ENCODE measurements around the gene CLCN7.
A peak's percentile ranks its signal among the peaks of the same experiment; 100 is the strongest.

CLCN7 gene

GRCh38 chr16:1496464-1496863 lies 21.6 kb upstream of the CLCN7 start:
- Mint-ChIP-seq H3K9me3 (no peaks in the 10 kb centered on the region), H3K36me3 (peaks cover 19 to 26% of the 10 kb centered on the region in 2 donors), H3K27me3 (no peaks in the 10 kb centered on the region), H3K4me3 (no peak overlapping the region), H3K4me1 (peaks cover 9 to 21% of the 10 kb centered on the region in 2 donors), H3K27ac (no peak overlapping the region)
- DNase-seq (no peak), ATAC-seq (replicated peaks) (no peak)

- Mint-ChIP-seq H3K27me3 (no peaks in the 10 kb centered on the region), H3K4me3 (no peak overlapping the region)
- no peak for ATAC-seq (replicated peaks)
Measured at GRCh38 chr16:1495889-1496262, 21.0 kb upstream of the CLCN7 start.

GRCh38 chr16:1495211-1495888 lies 20.5 kb upstream of the CLCN7 start:
- Mint-ChIP-seq H3K27me3 (no peaks in the 10 kb centered on the region), H3K36me3 (peaks cover 19 to 25% of the 10 kb centered on the region in 2 donors), H3K27ac (no peak overlapping the region), H3K9me3 (no peaks in the 10 kb centered on the region), H3K4me3 (peak overlapping the region; percentile 21 to 39), H3K4me1 (peaks cover 9 to 21% of the 10 kb centered on the region in 2 donors)
- DNase-seq (no peak), ATAC-seq (replicated peaks) (no peak)

More at GRCh38 chr16:1495889-1496262, 21.0 kb upstream of the CLCN7 start:
- Mint-ChIP-seq H3K4me1 (peaks cover 9 to 21% of the 10 kb centered on the region in 2 donors), H3K27ac (peak overlapping the region; percentile 31), H3K36me3 (peaks cover 19 to 25% of the 10 kb centered on the region in 2 donors), H3K9me3 (no peaks in the 10 kb centered on the region)
- no peak for DNase-seq

- H3K4me3 Mint-ChIP-seq, result peak overlapping the region; percentile 95 to 99
- peaks cover 9 to 21% of the 10 kb centered on the region in 2 donors for H3K4me1 Mint-ChIP-seq
- H3K27ac Mint-ChIP-seq, result peak overlapping the region; percentile 100
- DNase-seq, result no peak
- peaks cover 19 to 25% of the 10 kb centered on the region in 2 donors for H3K36me3 Mint-ChIP-seq
- H3K27me3 Mint-ChIP-seq, result no peaks in the 10 kb centered on the region
- no peak for ATAC-seq (replicated peaks)
- no peaks in the 10 kb centered on the region for H3K9me3 Mint-ChIP-seq
Measured at GRCh38 chr16:1494711-1495110, 19.9 kb upstream of the CLCN7 start.

- DNase-seq (no peak), ATAC-seq (replicated peaks) (no peak)
- Mint-ChIP-seq H3K4me3 (peak overlapping the region; percentile 95 to 99), H3K36me3 (peaks cover 19 to 25% of the 10 kb centered on the region in 2 donors), H3K27ac (peak overlapping the region; percentile 100), H3K4me1 (peaks cover 9 to 21% of the 10 kb centered on the region in 2 donors), H3K27me3 (no peaks in the 10 kb centered on the region), H3K9me3 (no peaks in the 10 kb centered on the region)
Measured at GRCh38 chr16:1494129-1494640, 19.4 kb upstream of the CLCN7 start.

GRCh38 chr16:1493746-1494094 lies 18.9 kb upstream of the CLCN7 start:
- ATAC-seq (replicated peaks) (peak; percentile 38 to 41), DNase-seq (no peak)
- Mint-ChIP-seq H3K36me3 (peaks cover 18 to 23% of the 10 kb centered on the region in 2 donors), H3K27me3 (no peaks in the 10 kb centered on the region), H3K27ac (peak overlapping the region; percentile 100), H3K4me3 (peak overlapping the region; percentile 95 to 99), H3K4me1 (peaks cover 9 to 21% of the 10 kb centered on the region in 2 donors), H3K9me3 (no peaks in the 10 kb centered on the region)

- peak within 1 kb of the TSS; percentile 95 to 99 for H3K4me3 Mint-ChIP-seq
- peak; percentile 89 for ATAC-seq (replicated peaks)
- H3K27ac Mint-ChIP-seq, result peak within 1 kb of the TSS; percentile 100
- peaks cover 12 to 18% of the 10 kb centered on the region in 2 donors for H3K36me3 Mint-ChIP-seq
- H3K4me1 Mint-ChIP-seq, result peaks cover 12 to 21% of the 10 kb centered on the region in 2 donors
- peak; percentile 78 for DNase-seq
- H3K9me3 Mint-ChIP-seq, result no peaks in the 10 kb centered on the region
- H3K27me3 Mint-ChIP-seq, result no peaks in the 10 kb centered on the region
Measured at GRCh38 chr16:1492923-1493745, 18.3 kb upstream of the CLCN7 start, which contains the start of gene TELO2. Gene TELO2, plus strand, starts transcription at chr16:1493360. Its CDS starts 922 bp downstream, at chr16:1494282.

GRCh38 chr16:1492082-1492922 lies 17.5 kb upstream of the CLCN7 start:
- no peaks in the 10 kb centered on the region for H3K9me3 Mint-ChIP-seq
- no peaks in the 10 kb centered on the region for H3K27me3 Mint-ChIP-seq
- ATAC-seq (replicated peaks) (no peak), DNase-seq (no peak)
- H3K4me3 Mint-ChIP-seq, result peak overlapping the region; percentile 95 to 99
- H3K36me3 Mint-ChIP-seq, result peaks cover 7 to 12% of the 10 kb centered on the region in 2 donors
- H3K27ac Mint-ChIP-seq, result peak overlapping the region; percentile 100
- peaks cover 12 to 21% of the 10 kb centered on the region in 2 donors for H3K4me1 Mint-ChIP-seq

- ATAC-seq (replicated peaks) (no peak), DNase-seq (no peak)
- Mint-ChIP-seq H3K4me3 (no peak overlapping the region), H3K9me3 (no peaks in the 10 kb centered on the region), H3K36me3 (peaks cover 0 to 6% of the 10 kb centered on the region in 2 donors), H3K4me1 (peaks cover 8 to 21% of the 10 kb centered on the region in 2 donors), H3K27me3 (no peaks in the 10 kb centered on the region), H3K27ac (peak overlapping the region; percentile 26)
Measured at GRCh38 chr16:1491327-1491726, 16.5 kb upstream of the CLCN7 start.

- Mint-ChIP-seq H3K4me3 (no peak overlapping the region), H3K27ac (no peak overlapping the region), H3K9me3 (no peaks in the 10 kb centered on the region), H3K4me1 (peaks cover 6 to 17% of the 10 kb centered on the region in 2 donors), H3K36me3 (peaks cover 0 to 3% of the 10 kb centered on the region in 2 donors), H3K27me3 (no peaks in the 10 kb centered on the region)
- ATAC-seq (replicated peaks) (no peak), DNase-seq (no peak)
Measured at GRCh38 chr16:1489077-1489476, 14.2 kb upstream of the CLCN7 start.

GRCh38 chr16:1488619-1489018 lies 13.8 kb upstream of the CLCN7 start, which contains the start of gene PTX4:
Gene PTX4, minus strand, starts transcription at chr16:1488944. Its CDS starts 35 bp downstream, at chr16:1488909.
- H3K4me3 Mint-ChIP-seq, result no peak within 1 kb of the TSS
- no peak for ATAC-seq (replicated peaks)
- peaks cover 6 to 12% of the 10 kb centered on the region in 2 donors for H3K4me1 Mint-ChIP-seq
- H3K36me3 Mint-ChIP-seq, result peaks cover 0 to 3% of the 10 kb centered on the region in 2 donors
- no peaks in the 10 kb centered on the region for H3K9me3 Mint-ChIP-seq
- no peak for DNase-seq
- H3K27me3 Mint-ChIP-seq, result no peaks in the 10 kb centered on the region
- no peak within 1 kb of the TSS for H3K27ac Mint-ChIP-seq

- Mint-ChIP-seq H3K4me1 (peaks cover 6 to 12% of the 10 kb centered on the region in 2 donors), H3K4me3 (no peak overlapping the region), H3K9me3 (no peaks in the 10 kb centered on the region), H3K27ac (no peak overlapping the region), H3K27me3 (no peaks in the 10 kb centered on the region), H3K36me3 (peaks cover 0 to 3% of the 10 kb centered on the region in 2 donors)
- DNase-seq (no peak), ATAC-seq (replicated peaks) (no peak)
Measured at GRCh38 chr16:1488054-1488601, 13.3 kb upstream of the CLCN7 start.

GRCh38 chr16:1487395-1488053 lies 12.7 kb upstream of the CLCN7 start:
- H3K4me3 Mint-ChIP-seq, result no peak overlapping the region
- H3K36me3 Mint-ChIP-seq, result no peaks in the 10 kb centered on the region
- DNase-seq, result no peak
- H3K4me1 Mint-ChIP-seq, result peaks cover 3 to 10% of the 10 kb centered on the region in 2 donors
- H3K27ac Mint-ChIP-seq, result no peak overlapping the region
- H3K27me3 Mint-ChIP-seq, result no peaks in the 10 kb centered on the region
- H3K9me3 Mint-ChIP-seq, result no peaks in the 10 kb centered on the region
- no peak for ATAC-seq (replicated peaks)

Data from stimulated activated naive B cell treated with anti-CD40 and anti-IgM and Interleukin-4, amounts not matched to agents 10 μg/mL and 1 μg/mL and 100 μg/mL, for 72 hours (primary cell).